CD4-positive, alpha-beta T cell treated with Interferon alpha-2 for 1 hour (primary cell): ENCODE measurements around the gene PDLIM5.
"Not testable (repeated sequence)": the region's sequence is repeated elsewhere in the genome, so short reads cannot be mapped to it uniquely, and the experiment has no call there.

ENCODE experiments used
- DNase-seq, 2 donors: peaks; one replicate each; pipeline ENCODE4 v3.0.0-alpha.2; 2020 to 2022

PDLIM5 gene

GRCh38 chr4:94466371-94466770, 14.6 kb downstream of the PDLIM5 start:
- no peak for DNase-seq

GRCh38 chr4:94466923-94467322, 15.2 kb downstream of the PDLIM5 start:
- no peak for DNase-seq

- no peak for DNase-seq
Measured at GRCh38 chr4:94468093-94468769, 16.5 kb downstream of the PDLIM5 start.

GRCh38 chr4:94469221-94469784, 17.6 kb downstream of the PDLIM5 start:
- no peak for DNase-seq

GRCh38 chr4:94470132-94470531, 18.4 kb downstream of the PDLIM5 start:
- DNase-seq, result no peak

- not testable (repeated sequence) for DNase-seq
Measured at GRCh38 chr4:94470782-94471181, 19.0 kb downstream of the PDLIM5 start.

- DNase-seq, result no peak
Measured at GRCh38 chr4:94472056-94472826, 20.5 kb downstream of the PDLIM5 start.

GRCh38 chr4:94475050-94475449, 23.3 kb downstream of the PDLIM5 start:
- no peak for DNase-seq

GRCh38 chr4:94475794-94476193, 24.1 kb downstream of the PDLIM5 start:
- DNase-seq, result no peak

GRCh38 chr4:94477227-94477626, 25.5 kb downstream of the PDLIM5 start:
- no peak for DNase-seq

GRCh38 chr4:94478805-94479204, 27.1 kb downstream of the PDLIM5 start:
- DNase-seq, result not testable (repeated sequence)

GRCh38 chr4:94479358-94480141, 27.8 kb downstream of the PDLIM5 start:
- no peak for DNase-seq

- DNase-seq, result no peak
Measured at GRCh38 chr4:94480362-94480951, 28.7 kb downstream of the PDLIM5 start.

GRCh38 chr4:94483895-94484294, 32.2 kb downstream of the PDLIM5 start:
- no peak for DNase-seq

- DNase-seq, result no peak
Measured at GRCh38 chr4:94484818-94485217, 33.1 kb downstream of the PDLIM5 start.

GRCh38 chr4:94486372-94486801, 34.6 kb downstream of the PDLIM5 start:
- no peak for DNase-seq

GRCh38 chr4:94488670-94489069, 36.9 kb downstream of the PDLIM5 start:
- DNase-seq, result no peak

GRCh38 chr4:94489098-94489497, 37.4 kb downstream of the PDLIM5 start:
- DNase-seq, result no peak

GRCh38 chr4:94490437-94490836, 38.7 kb downstream of the PDLIM5 start:
- DNase-seq, result no peak

GRCh38 chr4:94491322-94491721, 39.6 kb downstream of the PDLIM5 start:
- DNase-seq, result no peak

GRCh38 chr4:94495408-94495807, 43.7 kb downstream of the PDLIM5 start:
- no peak for DNase-seq

- no peak for DNase-seq
Measured at GRCh38 chr4:94497690-94498089, 45.9 kb downstream of the PDLIM5 start.

GRCh38 chr4:94498502-94498901, 46.8 kb downstream of the PDLIM5 start:
- DNase-seq, result no peak
